Ectodermal cell (in vitro differentiated cells): ENCODE data around the gene HLA-G.
"Not testable (repeated sequence)": the region's sequence is repeated elsewhere in the genome, so short reads cannot be mapped to it uniquely, and the experiment has no call there.

Experiments
- H3K27ac ChIP-seq: 2 replicates; pipeline ENCODE4 v1.7.0; 2013; ENCODE audit warnings: mild to moderate bottlenecking, low read depth, low read length; ENCODE audit not compliant: insufficient read depth, poor library complexity, severe bottlenecking
- H3K27me3 ChIP-seq: 2 replicates; pipeline ENCODE4 v1.7.0; 2013; ENCODE audit warnings: mild to moderate bottlenecking, low read length; ENCODE audit not compliant: insufficient read depth, control insufficient read depth, poor library complexity, severe bottlenecking
- H3K36me3 ChIP-seq: one replicate; pipeline ENCODE4 v1.7.0; 2013; ENCODE audit warnings: low read length; ENCODE audit not compliant: control insufficient read depth, insufficient read depth
- H3K4me1 ChIP-seq: one replicate; pipeline ENCODE4 v1.7.0; 2013; ENCODE audit warnings: low read length; ENCODE audit not compliant: control insufficient read depth, insufficient read depth
- H3K4me3 ChIP-seq: 2 replicates; pipeline ENCODE4 v1.7.0; 2013; ENCODE audit warnings: low read depth, low read length, control low read depth; ENCODE audit not compliant: insufficient read depth
- H3K9me3 ChIP-seq: 2 replicates; pipeline ENCODE4 v1.7.0; 2013; ENCODE audit warnings: mild to moderate bottlenecking, low read length, moderate library complexity; ENCODE audit not compliant: control insufficient read depth
- WGBS, 2 experiments: methylation state at CpG; one replicate each; pipeline ENCODE4 v1.1.7; 2013; ENCODE audit warnings: missing lambda C conversion rate in 2 of 2; 5-methylcytosine and 5-hydroxymethylcytosine counted together

Gene HLA-G

DNA sequence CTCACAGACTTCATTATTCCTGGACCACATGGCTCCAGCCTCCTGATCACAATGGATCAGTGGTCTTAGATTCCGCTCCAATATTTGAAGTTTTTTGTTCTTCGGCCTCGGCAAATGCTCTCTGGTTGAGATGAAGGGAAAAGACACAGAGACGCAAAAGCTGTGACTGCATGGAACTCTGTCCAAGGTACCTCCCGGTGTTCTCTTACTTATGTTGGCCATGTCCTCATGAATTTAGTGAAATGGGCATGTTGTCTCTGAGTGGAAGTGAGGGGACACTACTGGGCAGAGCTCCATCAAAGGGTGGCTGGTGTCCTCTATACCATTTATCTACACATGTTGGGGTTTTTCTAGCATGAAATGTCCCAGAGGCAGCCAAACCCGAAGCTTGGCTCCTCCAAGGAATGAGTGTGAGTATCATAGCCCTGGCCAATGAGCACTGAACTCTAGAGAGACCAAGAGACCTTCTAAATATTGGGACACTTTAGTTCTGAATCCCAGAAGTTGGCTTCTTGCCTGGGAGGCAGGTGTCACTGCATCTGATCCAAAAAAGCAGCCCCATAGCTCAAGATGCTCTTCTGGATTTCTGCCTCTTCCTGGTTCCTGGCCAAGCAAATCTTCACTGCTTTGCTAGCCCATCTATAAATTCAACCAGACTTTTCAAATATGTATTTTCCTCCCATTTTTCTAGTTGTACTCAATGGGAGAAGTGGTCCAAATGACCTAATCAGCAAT is 34.1 kb downstream of the HLA-G start:
- Histone ChIP-seq H3K9me3 (no peaks in the 10 kb centered on the region), H3K36me3 (no peaks in the 10 kb centered on the region), H3K4me3 (no peak overlapping the region), H3K27ac (no peak overlapping the region), H3K4me1 (no peaks in the 10 kb centered on the region), H3K27me3 (peaks cover 5% of the 10 kb centered on the region)
- 91 to 92% methylated on average over 6 of the region's 6 CpGs for WGBS, 2 experiments

GRCh38 chr6:29864037-29864810 is 36.6 kb downstream of the HLA-G start:
- 71 to 74% methylated on average over 24 of the region's 24 CpGs for WGBS, 2 experiments
- Histone ChIP-seq H3K27ac (no peak overlapping the region), H3K4me1 (no peaks in the 10 kb centered on the region), H3K36me3 (no peaks in the 10 kb centered on the region), H3K27me3 (peaks cover 5% of the 10 kb centered on the region), H3K9me3 (no peaks in the 10 kb centered on the region), H3K4me3 (no peak overlapping the region)

DNA sequence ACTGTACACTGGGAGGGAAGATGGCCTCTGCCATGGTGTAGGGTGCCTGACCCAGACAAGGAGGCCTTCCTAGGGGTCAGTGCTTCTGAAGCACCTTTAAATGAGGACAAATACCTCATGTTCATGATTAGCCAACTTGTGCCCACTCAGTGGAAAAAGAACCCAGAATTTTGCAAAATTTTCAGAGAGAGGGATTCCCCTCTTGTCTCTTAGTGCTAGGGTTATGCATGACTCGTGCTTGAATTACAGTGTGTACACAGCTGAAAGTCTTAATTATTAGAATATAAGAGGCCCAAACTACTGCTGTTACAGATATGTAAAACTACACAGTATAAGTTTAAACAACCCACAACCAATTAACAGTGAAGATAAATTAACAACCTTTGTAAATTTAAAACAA is 38.0 kb downstream of the HLA-G start:
- Histone ChIP-seq H3K36me3 (no peaks in the 10 kb centered on the region), H3K27ac (no peak overlapping the region), H3K4me3 (no peak overlapping the region), H3K27me3 (peaks cover 5% of the 10 kb centered on the region), H3K9me3 (no peaks in the 10 kb centered on the region), H3K4me1 (no peaks in the 10 kb centered on the region)
- 100% methylated on average over 1 of the region's 1 CpG; no CpG with 5 or more reads in 1 of the 2 experiments for WGBS, 2 experiments

DNA sequence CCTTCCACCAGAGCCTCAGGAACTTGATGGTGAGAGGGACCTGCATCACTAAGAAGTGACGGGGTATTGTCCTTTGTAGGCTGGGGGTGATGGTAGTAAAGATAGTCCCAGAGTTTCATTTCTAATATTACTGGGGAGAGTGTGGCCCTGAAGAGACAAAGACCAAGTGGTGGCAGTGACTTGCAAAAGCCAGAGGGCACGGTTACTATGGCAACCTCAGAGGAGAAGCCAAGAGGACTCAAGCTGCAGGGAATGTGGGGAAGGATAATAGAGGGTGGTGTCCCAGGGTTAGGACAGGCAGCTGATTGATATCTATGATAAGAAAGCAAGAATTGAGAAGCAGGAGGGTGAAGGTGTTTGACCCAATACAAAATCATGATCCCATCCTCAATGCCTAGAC is 42.5 kb downstream of the HLA-G start:
- Histone ChIP-seq H3K9me3 (no peaks in the 10 kb centered on the region), H3K27me3 (no peaks in the 10 kb centered on the region), H3K36me3 (no peaks in the 10 kb centered on the region), H3K27ac (no peak overlapping the region), H3K4me1 (no peaks in the 10 kb centered on the region), H3K4me3 (no peak overlapping the region)
- 69 to 70% methylated on average over 2 of the region's 2 CpGs for WGBS, 2 experiments

DNA sequence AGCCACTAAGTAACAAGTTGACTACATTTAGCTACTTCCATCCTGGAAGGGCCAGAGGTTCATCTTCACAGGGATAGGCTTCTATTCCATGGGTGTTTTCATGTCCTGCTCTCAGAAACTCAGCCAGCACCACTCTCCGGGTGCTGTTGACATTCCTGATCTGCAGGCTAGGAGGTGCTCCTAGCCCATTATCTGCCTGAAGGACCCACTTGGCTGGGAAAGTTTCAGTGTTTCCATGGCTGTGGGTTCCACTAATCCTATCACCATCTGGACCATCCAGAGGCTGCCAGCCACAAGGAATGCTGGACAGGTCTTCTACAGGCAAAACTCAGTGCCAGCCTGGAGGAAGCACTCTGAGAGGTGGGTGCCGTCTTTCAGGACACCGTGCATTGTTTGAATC is 45.2 kb downstream of the HLA-G start:
- no peaks in the 10 kb centered on the region for H3K36me3 ChIP-seq
- H3K9me3 ChIP-seq = no peaks in the 10 kb centered on the region
- no peaks in the 10 kb centered on the region for H3K4me1 ChIP-seq
- H3K27me3 ChIP-seq = no peaks in the 10 kb centered on the region
- WGBS, 2 experiments = 70 to 73% methylated on average over 3 of the region's 3 CpGs
- no peak overlapping the region for H3K27ac ChIP-seq
- H3K4me3 ChIP-seq = no peak overlapping the region

DNA sequence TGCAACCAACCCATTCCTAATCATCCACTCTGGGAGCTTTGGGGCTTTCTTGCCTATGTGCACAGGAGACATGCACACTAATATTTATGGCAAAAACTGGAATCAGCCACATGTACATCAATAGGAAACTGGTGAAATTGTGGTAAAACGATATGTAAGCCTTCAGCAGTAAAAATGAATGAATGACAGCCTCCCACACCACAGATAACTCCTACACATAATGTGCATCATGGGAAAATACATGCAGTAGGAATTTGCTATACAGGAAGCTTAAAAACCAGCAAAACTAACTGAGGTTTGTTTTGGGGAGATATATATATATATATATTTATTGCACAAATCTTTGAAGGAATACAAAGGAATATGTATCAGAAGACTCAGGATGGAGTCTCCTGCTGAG is 47.6 kb downstream of the HLA-G start:
- Histone ChIP-seq H3K4me1 (no peaks in the 10 kb centered on the region), H3K36me3 (no peaks in the 10 kb centered on the region)
- 100% methylated on average over 1 of the region's 1 CpG; no CpG with 5 or more reads in 1 of the 2 experiments for WGBS, 2 experiments

DNA sequence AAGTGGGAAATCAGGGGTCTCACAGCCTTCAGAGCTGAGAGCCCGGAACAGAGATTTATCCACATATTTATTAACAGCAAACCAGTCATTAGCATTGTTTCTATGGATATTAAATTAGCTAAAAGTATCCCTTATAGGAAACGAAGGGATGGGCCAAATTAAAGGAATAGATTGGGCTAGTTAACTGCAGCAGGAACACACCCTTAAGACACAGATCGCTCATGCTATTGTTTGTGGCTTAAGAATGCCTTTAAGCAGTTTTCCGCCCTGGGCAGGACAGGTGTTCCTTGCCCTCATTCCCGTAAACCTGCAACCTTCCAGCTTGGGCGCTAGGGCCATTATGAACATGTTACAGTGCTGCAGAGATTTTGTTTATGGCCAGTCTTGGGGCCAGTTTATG is 48.1 kb downstream of the HLA-G start:
- H3K4me3 ChIP-seq, H3K27ac ChIP-seq: not testable (repeated sequence)
- 69 to 76% methylated on average over 5 of the region's 6 CpGs for WGBS, 2 experiments

More for the DNA sequence above, 47.6 kb downstream of the HLA-G start:
- Histone ChIP-seq H3K27me3 (no peaks in the 10 kb centered on the region), H3K4me3 (no peak overlapping the region), H3K9me3 (no peaks in the 10 kb centered on the region), H3K27ac (no peak overlapping the region)

More for the DNA sequence above, 48.1 kb downstream of the HLA-G start:
- H3K4me1 ChIP-seq, H3K9me3 ChIP-seq, H3K27me3 ChIP-seq, H3K36me3 ChIP-seq: not testable (repeated sequence)
